Stimulated activated naive B cell treated with anti-CD40 and anti-IgM and Interleukin-4, amounts not matched to agents 10 μg/mL and 1 μg/mL and 100 μg/mL, for 72 hours (primary cell): Measurements from ENCODE around the gene SMPD4.
A peak's percentile ranks its signal among the peaks of the same experiment; 100 is the strongest.
"Not testable (repeated sequence)": the region's sequence is repeated elsewhere in the genome, so short reads cannot be mapped to it uniquely, and the experiment has no call there.

Source experiments
- ATAC-seq, 2 donors: fragments of 150-1000 bp; cut with Tn5 transposase; replicated peaks; 2 replicates each; pipeline ENCODE4 v1.10.0; 2021; ENCODE audit warnings: moderate library complexity in 1 of 2
- DNase-seq: peaks from one replicate; pipeline ENCODE4 v3.0.0; 2021
- H3K27ac Mint-ChIP-seq: one replicate; pipeline ENCODE4 v1.8.0; 2022; ENCODE audit warnings: mild to moderate bottlenecking, mixed read lengths
- H3K27me3 Mint-ChIP-seq, 2 donors: one replicate each; pipeline ENCODE4 v1.8.0; 2022; ENCODE audit warnings: mixed read lengths in 2 of 2
- H3K36me3 Mint-ChIP-seq, 2 donors: one replicate each; pipeline ENCODE4 v1.8.0; 2022; ENCODE audit warnings: mixed read lengths in 2 of 2, mild to moderate bottlenecking in 1 of 2
- H3K4me1 Mint-ChIP-seq, 2 donors: one replicate each; pipeline ENCODE4 v1.8.0; 2022; ENCODE audit warnings: mixed read lengths in 2 of 2, mild to moderate bottlenecking in 1 of 2
- H3K4me3 Mint-ChIP-seq, 2 donors: one replicate each; pipeline ENCODE4 v1.8.0; 2022; ENCODE audit warnings: mild to moderate bottlenecking in 2 of 2, mixed read lengths in 2 of 2, moderate library complexity in 1 of 2
- H3K9me3 Mint-ChIP-seq, 2 donors: one replicate each; pipeline ENCODE4 v1.8.0; 2022; ENCODE audit warnings: mixed read lengths in 2 of 2, mild to moderate bottlenecking in 1 of 2

SMPD4 gene

GRCh38 chr2:130193824-130194223 is 12.4 kb upstream of the SMPD4 start:
- H3K4me3 Mint-ChIP-seq, ATAC-seq: not testable (repeated sequence)
- H3K27ac Mint-ChIP-seq = peak overlapping the region; percentile 28

GRCh38 chr2:130192451-130192850 is 11.0 kb upstream of the SMPD4 start:
- DNase-seq, H3K4me3 Mint-ChIP-seq, H3K27me3 Mint-ChIP-seq, H3K4me1 Mint-ChIP-seq, ATAC-seq, H3K27ac Mint-ChIP-seq, H3K9me3 Mint-ChIP-seq: not testable (repeated sequence)
- H3K36me3 Mint-ChIP-seq = peaks cover 5 to 20% of the 10 kb centered on the region in 2 donors

More at GRCh38 chr2:130193824-130194223, 12.4 kb upstream of the SMPD4 start:
- H3K27me3 Mint-ChIP-seq, H3K9me3 Mint-ChIP-seq, DNase-seq, H3K4me1 Mint-ChIP-seq: not testable (repeated sequence)
- H3K36me3 Mint-ChIP-seq = peaks cover 6 to 14% of the 10 kb centered on the region in 2 donors

- DNase-seq, H3K27ac Mint-ChIP-seq, H3K9me3 Mint-ChIP-seq, H3K4me3 Mint-ChIP-seq, H3K27me3 Mint-ChIP-seq, H3K4me1 Mint-ChIP-seq, ATAC-seq: not testable (repeated sequence)
- H3K36me3 Mint-ChIP-seq = peaks cover 7 to 23% of the 10 kb centered on the region in 2 donors
Measured at GRCh38 chr2:130191319-130191718, 9.9 kb upstream of the SMPD4 start.

GRCh38 chr2:130190237-130190636 is 8.8 kb upstream of the SMPD4 start:
- no peak overlapping the region for H3K4me3 Mint-ChIP-seq
- H3K36me3 Mint-ChIP-seq = peaks cover 14 to 34% of the 10 kb centered on the region in 2 donors
- DNase-seq (no peak), ATAC-seq (no peak)
- H3K27ac Mint-ChIP-seq = no peak overlapping the region
- no peaks in the 10 kb centered on the region for H3K9me3 Mint-ChIP-seq
- H3K27me3 Mint-ChIP-seq = no peaks in the 10 kb centered on the region
- H3K4me1 Mint-ChIP-seq = peaks cover 5 to 12% of the 10 kb centered on the region in 2 donors

- not testable (repeated sequence) for H3K9me3 Mint-ChIP-seq, ATAC-seq, H3K27ac Mint-ChIP-seq, H3K27me3 Mint-ChIP-seq, DNase-seq, H3K4me3 Mint-ChIP-seq
- Mint-ChIP-seq H3K36me3 (peaks cover 13 to 39% of the 10 kb centered on the region in 2 donors), H3K4me1 (peaks cover 5 to 14% of the 10 kb centered on the region in 2 donors)
Measured at GRCh38 chr2:130188958-130189357, 7.6 kb upstream of the SMPD4 start.

GRCh38 chr2:130187859-130188792 is 6.7 kb upstream of the SMPD4 start:
- H3K27ac Mint-ChIP-seq = peak overlapping the region; percentile 77
- not testable (repeated sequence) for H3K9me3 Mint-ChIP-seq, DNase-seq, H3K27me3 Mint-ChIP-seq, H3K4me3 Mint-ChIP-seq, ATAC-seq
- peaks cover 15 to 37% of the 10 kb centered on the region in 2 donors for H3K36me3 Mint-ChIP-seq
- peaks cover 9 to 22% of the 10 kb centered on the region in 2 donors for H3K4me1 Mint-ChIP-seq

GRCh38 chr2:130187268-130187667 is 5.9 kb upstream of the SMPD4 start:
- peaks cover 15 to 37% of the 10 kb centered on the region in 2 donors for H3K36me3 Mint-ChIP-seq
- H3K4me1 Mint-ChIP-seq = peaks cover 10 to 25% of the 10 kb centered on the region in 2 donors
- H3K27me3 Mint-ChIP-seq = no peaks in the 10 kb centered on the region
- H3K4me3 Mint-ChIP-seq = no peak overlapping the region
- H3K9me3 Mint-ChIP-seq = no peaks in the 10 kb centered on the region
- DNase-seq = no peak
- no peak overlapping the region for H3K27ac Mint-ChIP-seq
- ATAC-seq = no peak

- Mint-ChIP-seq H3K4me1 (peaks cover 10 to 25% of the 10 kb centered on the region in 2 donors), H3K27me3 (no peaks in the 10 kb centered on the region), H3K4me3 (no peak overlapping the region), H3K27ac (peak overlapping the region; percentile 25), H3K36me3 (peaks cover 14 to 33% of the 10 kb centered on the region in 2 donors), H3K9me3 (no peaks in the 10 kb centered on the region)
- DNase-seq (no peak), ATAC-seq (no peak)
Measured at GRCh38 chr2:130186391-130186790, 5.0 kb upstream of the SMPD4 start.

- Mint-ChIP-seq H3K27ac (peak overlapping the region; percentile 72), H3K4me1 (peaks cover 10 to 25% of the 10 kb centered on the region in 2 donors), H3K9me3 (no peaks in the 10 kb centered on the region), H3K27me3 (no peaks in the 10 kb centered on the region), H3K4me3 (no peak overlapping the region), H3K36me3 (peaks cover 17 to 33% of the 10 kb centered on the region in 2 donors)
- ATAC-seq (no peak), DNase-seq (no peak)
Measured at GRCh38 chr2:130185896-130186295, 4.5 kb upstream of the SMPD4 start.

GRCh38 chr2:130185436-130185835 is 4.0 kb upstream of the SMPD4 start:
- DNase-seq (no peak), ATAC-seq (no peak)
- Mint-ChIP-seq H3K27ac (peak overlapping the region; percentile 83), H3K4me3 (no peak overlapping the region), H3K36me3 (peaks cover 19 to 34% of the 10 kb centered on the region in 2 donors), H3K27me3 (no peaks in the 10 kb centered on the region), H3K4me1 (peaks cover 10 to 28% of the 10 kb centered on the region in 2 donors), H3K9me3 (no peaks in the 10 kb centered on the region)

GRCh38 chr2:130183512-130184373 is 2.3 kb upstream of the SMPD4 start:
- Mint-ChIP-seq H3K27me3 (no peaks in the 10 kb centered on the region), H3K36me3 (peaks cover 19 to 36% of the 10 kb centered on the region in 2 donors), H3K27ac (peak overlapping the region; percentile 86), H3K4me1 (peaks cover 10 to 40% of the 10 kb centered on the region in 2 donors), H3K4me3 (peak overlapping the region; percentile 79 to 80), H3K9me3 (no peaks in the 10 kb centered on the region)
- DNase-seq = no peak
- ATAC-seq = no peak

- ATAC-seq, H3K27me3 Mint-ChIP-seq, H3K9me3 Mint-ChIP-seq, DNase-seq: not testable (repeated sequence)
- Mint-ChIP-seq H3K27ac (peak overlapping the region; percentile 86), H3K4me3 (peak overlapping the region; percentile 79 to 80), H3K4me1 (peaks cover 11 to 40% of the 10 kb centered on the region in 2 donors), H3K36me3 (peaks cover 19 to 31% of the 10 kb centered on the region in 2 donors)
Measured at GRCh38 chr2:130182826-130183511, 1.6 kb upstream of the SMPD4 start.

- ATAC-seq = peak; percentile 89
- Mint-ChIP-seq H3K36me3 (peaks cover 19 to 34% of the 10 kb centered on the region in 2 donors), H3K4me3 (peak within 1 kb of the TSS; percentile 89 to 92), H3K4me1 (peaks cover 12 to 40% of the 10 kb centered on the region in 2 donors), H3K27ac (peak within 1 kb of the TSS; percentile 96)
- H3K9me3 Mint-ChIP-seq, H3K27me3 Mint-ChIP-seq: not testable (repeated sequence)
- peak; percentile 90 for DNase-seq
Measured at GRCh38 chr2:130181880-130182682, 679 bp upstream of the SMPD4 start, which contains the start of gene MZT2B. TSS of gene MZT2B (plus strand) at chr2:130182262. CDS start at chr2:130182283, 21 bp downstream.
